GM23338 (cell line): ENCODE measurements around the gene SNRNP35. TPM values are rescaled to one million over a fixed set of nuclear protein-coding genes. Genes with fewer than 3 reads are reported as not detected.
"Not testable (repeated sequence)": the region's sequence is repeated elsewhere in the genome, so short reads cannot be mapped to it uniquely, and the experiment has no call there.

Experiments used
- ATAC-seq: fragments of 200-7000 bp; cut with Tn5 transposase; 3 replicates; pipeline ENCODE4 v1.9.1; 2020
- DNase-seq: peaks from one replicate; pipeline ENCODE4 v3.0.0-alpha.2; 2015; ENCODE audit warnings: low spot score
- H2AFZ ChIP-seq: fragments of 200-600 bp; sonication (generic); 2 replicates; pipeline ENCODE4 v1.8.0; 2016; ENCODE audit warnings: antibody characterized with exemption, mild to moderate bottlenecking, moderate library complexity
- H3F3A ChIP-seq: fragments of 200-600 bp; sonication (generic); replicated peaks from 2 replicates; pipeline ENCODE4 v1.8.0; 2017; ENCODE audit warnings: antibody characterized with exemption, mixed run types, low read depth
- H3K27ac ChIP-seq: fragments of 200-600 bp; sonication (generic); 2 replicates; pipeline ENCODE4 v1.6.1; 2016; ENCODE audit warnings: low read depth
- H3K27me3 ChIP-seq: fragments of 200-600 bp; sonication (generic); 2 replicates; pipeline ENCODE4 v1.8.0; 2016; ENCODE audit warnings: mild to moderate bottlenecking, mixed run types, moderate library complexity; ENCODE audit not compliant: insufficient read depth
- H3K36me3 ChIP-seq: fragments of 200-600 bp; sonication (generic); 2 replicates; pipeline ENCODE4 v1.8.0; 2016; ENCODE audit warnings: mild to moderate bottlenecking; ENCODE audit not compliant: insufficient read depth
- H3K4me1 ChIP-seq: fragments of 200-600 bp; sonication (generic); 2 replicates; pipeline ENCODE4 v1.8.0; 2016; ENCODE audit warnings: mild to moderate bottlenecking, moderate library complexity; ENCODE audit not compliant: insufficient read depth
- H3K4me2 ChIP-seq: fragments of 200-600 bp; sonication (generic); 2 replicates; pipeline ENCODE4 v1.7.1; 2017; ENCODE audit warnings: mixed run types
- H3K4me3 ChIP-seq: fragments of 200-600 bp; sonication (generic); 2 replicates; pipeline ENCODE4 v1.6.1; 2016; ENCODE audit warnings: mixed run types
- H3K79me2 ChIP-seq: fragments of 200-600 bp; sonication (generic); replicated peaks from 2 replicates; pipeline ENCODE4 v1.8.0; 2017; ENCODE audit warnings: mild to moderate bottlenecking; ENCODE audit not compliant: insufficient read depth
- H3K9me2 ChIP-seq: fragments of 200-600 bp; sonication (generic); 2 replicates; pipeline ENCODE4 v1.8.0; 2017; ENCODE audit not compliant: insufficient read depth
- H4K20me1 ChIP-seq: fragments of 200-600 bp; sonication (generic); replicated peaks from 2 replicates; pipeline ENCODE4 v1.8.0; 2017; ENCODE audit warnings: mild to moderate bottlenecking; ENCODE audit not compliant: insufficient read depth
- H3K27ac Mint-ChIP-seq: 2 replicates; pipeline ENCODE4 v1.8.0; 2020; ENCODE audit warnings: inconsistent platforms, mild to moderate bottlenecking, moderate library complexity, mixed read lengths
- H3K27me3 Mint-ChIP-seq: 3 replicates; pipeline ENCODE4 v1.8.0; 2022; ENCODE audit warnings: low read depth, mild to moderate bottlenecking, moderate library complexity, mixed read lengths, inconsistent platforms; ENCODE audit not compliant: insufficient read depth, poor library complexity
- H3K36me3 Mint-ChIP-seq: 3 replicates; pipeline ENCODE4 v1.8.0; 2021; ENCODE audit warnings: low read depth, mild to moderate bottlenecking, inconsistent platforms, moderate library complexity, mixed read lengths
- H3K4me1 Mint-ChIP-seq: 3 replicates; pipeline ENCODE4 v1.8.0; 2020; ENCODE audit warnings: mild to moderate bottlenecking, inconsistent platforms, mixed read lengths
- H3K4me3 Mint-ChIP-seq: 3 replicates; pipeline ENCODE4 v1.8.0; 2021; ENCODE audit warnings: moderate library complexity, mild to moderate bottlenecking, inconsistent platforms, mixed read lengths
- H3K9me3 Mint-ChIP-seq: 3 replicates; pipeline ENCODE4 v1.8.0; 2020; ENCODE audit warnings: moderate library complexity, mild to moderate bottlenecking, inconsistent platforms, mixed read lengths
- NANOG ChIP-seq: IDR thresholded peaks from 2 replicates; pipeline ENCODE4 v1.6.1; 2016; ENCODE audit warnings: antibody characterized with exemption, borderline replicate concordance
- POLR2AphosphoS5 ChIP-seq: IDR thresholded peaks from 2 replicates; pipeline ENCODE4 v1.6.1; 2016; ENCODE audit warnings: antibody characterized with exemption, low read depth
- ZNF114 ChIP-seq: fragments of 250-450 bp; sonication (Bioruptor Pico); IDR thresholded peaks from 2 replicates; pipeline ENCODE4 v1.5.0; 2020; ENCODE audit warnings: mild to moderate bottlenecking, moderate library complexity
- ZNF331 ChIP-seq: fragments of 250-450 bp; sonication (Bioruptor Pico); IDR thresholded peaks from 2 replicates; pipeline ENCODE4 v1.5.0; 2020; ENCODE audit warnings: low read depth, mild to moderate bottlenecking, moderate library complexity
- polyA plus RNA-seq: library from polyadenylated mRNA; unstranded; fragments of >200 nt; fragmentation: Nextera tagmentation; extraction: Ambion mirVana; gene quantifications from 2 replicates; pipeline ENCODE4 v1.2.1, GENCODE V29; 2016
- total RNA-seq: library from RNA; depleted of rRNA; stranded (reverse); fragments of >200 nt; shearing (Covaris generic); gene quantifications from 2 replicates; pipeline ENCODE4 v1.2.3, GENCODE V29; 2014
- TF ChIP-seq, protein P1 (sequence below), 2 experiments: fragments of 200-600 bp in 1 of 2; sonication (generic) in 1 of 2; conservative IDR thresholded peaks; 2 replicates each; pipeline versions ENCODE4 v1.5.1 to v1.6.1; 2016 to 2017; ENCODE audit warnings: antibody characterized with exemption in 2 of 2, low read depth in 2 of 2, mild to moderate bottlenecking in 2 of 2, moderate library complexity in 1 of 2

SNRNP35 gene
- total and polyA plus RNA-seq, 2 experiments from 2014 or later: 8.4 to 38.4 TPM

DNA sequence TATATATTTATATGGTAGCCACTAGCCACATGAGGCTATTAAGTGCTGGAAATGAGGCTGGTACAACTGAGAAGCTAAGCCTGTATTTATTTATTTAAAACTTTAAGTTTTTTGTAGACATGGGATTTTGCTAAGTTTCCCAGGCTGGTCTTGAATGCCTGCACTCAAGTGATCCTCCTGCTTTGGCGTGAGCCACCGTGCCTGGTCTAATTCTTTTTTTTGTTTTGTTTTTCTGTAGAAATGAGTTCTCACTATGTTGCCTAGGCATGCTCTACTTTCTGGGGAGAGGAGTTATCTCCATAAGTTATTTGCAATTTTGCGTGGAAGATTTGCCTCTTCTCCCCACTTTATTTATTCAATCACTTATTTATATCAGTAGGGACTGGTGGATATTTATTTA lies 4.8 kb upstream of the SNRNP35 start (continued):
- no peak for TF ChIP-seq ZNF331 (CRISPR knock-in tag)
- no peak for TF ChIP-seq POLR2AphosphoS5
- no peak for TF ChIP-seq ZNF114 (CRISPR knock-in tag)

DNA sequence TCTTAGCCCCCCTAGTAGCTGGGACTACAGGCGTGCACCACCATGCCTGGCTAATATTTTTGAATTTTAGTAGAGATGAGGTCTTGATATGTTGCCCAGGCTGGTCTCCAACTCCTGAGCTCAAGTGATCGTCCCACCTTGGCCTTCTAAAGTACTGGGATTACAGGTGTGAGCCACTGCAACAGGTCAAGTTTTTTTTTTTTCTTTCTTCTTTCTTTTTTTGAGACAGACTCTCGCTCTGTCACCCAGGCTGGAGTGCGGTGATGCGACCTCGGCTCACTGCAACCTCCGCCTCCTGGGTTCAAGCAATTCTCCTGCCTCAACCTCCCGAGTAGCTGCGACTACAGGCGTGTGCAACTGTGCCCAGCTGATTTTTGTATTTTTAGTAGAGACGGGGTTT lies 5.2 kb downstream of the SNRNP35 start:
- not testable (repeated sequence) for H3K36me3 ChIP-seq, DNase-seq
- peaks cover 19% of the 10 kb centered on the region; the same call in 1 of the 2 replicates for H3K79me2 ChIP-seq

DNA sequence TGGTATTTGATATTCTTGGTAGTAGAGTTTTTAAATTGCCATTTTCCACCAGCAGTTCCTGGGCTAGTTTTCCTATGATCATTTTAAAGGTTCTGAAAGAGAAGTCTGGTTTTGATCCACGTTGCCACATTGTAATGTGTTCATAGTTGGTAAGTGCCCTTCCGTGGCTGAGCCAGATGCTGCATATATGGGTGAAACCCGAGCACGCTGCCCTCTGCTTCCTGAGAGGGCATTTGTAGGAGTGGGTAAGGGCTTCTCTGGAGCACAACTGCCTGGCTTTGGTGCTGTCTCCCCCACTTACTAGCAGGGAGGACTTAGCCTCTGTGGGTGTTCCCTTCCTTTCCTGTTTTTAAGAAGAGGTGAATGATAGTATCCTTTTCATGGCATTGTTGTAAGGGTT lies 7.1 kb downstream of the SNRNP35 start:
- no peak for DNase-seq
- no peaks in the 10 kb centered on the region; the same call in 2 of the 3 replicates for H3K9me3 Mint-ChIP-seq
- Histone ChIP-seq H3K9me2 (no peaks in the 10 kb centered on the region), H3K36me3 (no peaks in the 10 kb centered on the region), H2AFZ (no peak overlapping the region), H3F3A (no peaks in the 10 kb centered on the region), H4K20me1 (no peaks in the 10 kb centered on the region; the same call in 1 of the 2 replicates), H3K4me1 (no peaks in the 10 kb centered on the region), H3K27me3 (no peaks in the 10 kb centered on the region), H3K79me2 (peaks cover 9% of the 10 kb centered on the region; the same call in 1 of the 2 replicates), H3K4me2 (no peak overlapping the region), H3K27ac (no peak overlapping the region), H3K4me3 (no peak overlapping the region)
- no peak for ATAC-seq
- TF ChIP-seq NANOG: no peak
- no peaks in the 10 kb centered on the region for H3K4me1 Mint-ChIP-seq
- H3K27me3 Mint-ChIP-seq: peaks cover 7% of the 10 kb centered on the region
- H3K36me3 Mint-ChIP-seq: peaks cover 13% of the 10 kb centered on the region
- no peak overlapping the region for H3K27ac Mint-ChIP-seq
- no peak overlapping the region for H3K4me3 Mint-ChIP-seq

More for the DNA sequence above, 5.2 kb downstream of the SNRNP35 start:
- not testable (repeated sequence) for H3F3A ChIP-seq, H3K27me3 Mint-ChIP-seq, H3K27ac ChIP-seq, H3K4me3 ChIP-seq, H3K27me3 ChIP-seq, H3K4me1 Mint-ChIP-seq, H3K4me2 ChIP-seq, H3K4me1 ChIP-seq, H3K27ac Mint-ChIP-seq, H3K9me3 Mint-ChIP-seq, H4K20me1 ChIP-seq, H3K9me2 ChIP-seq, H2AFZ ChIP-seq, ATAC-seq, H3K4me3 Mint-ChIP-seq
- peaks cover 13% of the 10 kb centered on the region for H3K36me3 Mint-ChIP-seq

DNA sequence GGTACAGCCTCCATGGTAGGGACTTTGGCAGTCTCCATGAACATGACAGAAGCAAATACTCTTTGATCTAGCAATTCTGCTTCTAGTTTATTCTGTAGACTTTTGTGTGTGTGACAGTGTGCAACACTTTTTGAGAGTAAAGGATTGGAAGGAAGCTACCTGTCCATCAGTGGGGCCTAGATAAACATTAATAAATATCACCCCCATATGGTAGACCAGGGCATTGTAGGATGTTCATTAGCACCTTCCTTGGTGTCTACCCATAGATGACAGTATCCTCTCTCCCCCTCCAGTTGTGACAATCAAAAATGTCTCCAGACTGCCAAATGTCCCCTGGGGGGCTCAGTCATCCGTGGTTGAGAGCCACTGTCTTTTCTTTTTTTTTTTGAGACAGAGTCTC lies 10.8 kb downstream of the SNRNP35 start:
- Mint-ChIP-seq H3K4me1 (no peaks in the 10 kb centered on the region), H3K36me3 (peaks cover 13% of the 10 kb centered on the region), H3K27ac (no peak overlapping the region), H3K27me3 (peaks cover 9% of the 10 kb centered on the region), H3K9me3 (no peaks in the 10 kb centered on the region; the same call in 2 of the 3 replicates), H3K4me3 (no peak overlapping the region)
- Histone ChIP-seq H3K4me3 (no peak overlapping the region), H3K4me1 (no peaks in the 10 kb centered on the region), H3K36me3 (no peaks in the 10 kb centered on the region), H3K4me2 (no peak overlapping the region), H3F3A (no peaks in the 10 kb centered on the region), H3K9me2 (no peaks in the 10 kb centered on the region), H3K79me2 (no peaks in the 10 kb centered on the region; the same call in 1 of the 2 replicates), H4K20me1 (no peaks in the 10 kb centered on the region; the same call in 1 of the 2 replicates), H3K27ac (no peak overlapping the region), H2AFZ (no peak overlapping the region), H3K27me3 (no peaks in the 10 kb centered on the region)
- no peak for TF ChIP-seq POLR2AphosphoS5
- TF ChIP-seq, protein P1, sequence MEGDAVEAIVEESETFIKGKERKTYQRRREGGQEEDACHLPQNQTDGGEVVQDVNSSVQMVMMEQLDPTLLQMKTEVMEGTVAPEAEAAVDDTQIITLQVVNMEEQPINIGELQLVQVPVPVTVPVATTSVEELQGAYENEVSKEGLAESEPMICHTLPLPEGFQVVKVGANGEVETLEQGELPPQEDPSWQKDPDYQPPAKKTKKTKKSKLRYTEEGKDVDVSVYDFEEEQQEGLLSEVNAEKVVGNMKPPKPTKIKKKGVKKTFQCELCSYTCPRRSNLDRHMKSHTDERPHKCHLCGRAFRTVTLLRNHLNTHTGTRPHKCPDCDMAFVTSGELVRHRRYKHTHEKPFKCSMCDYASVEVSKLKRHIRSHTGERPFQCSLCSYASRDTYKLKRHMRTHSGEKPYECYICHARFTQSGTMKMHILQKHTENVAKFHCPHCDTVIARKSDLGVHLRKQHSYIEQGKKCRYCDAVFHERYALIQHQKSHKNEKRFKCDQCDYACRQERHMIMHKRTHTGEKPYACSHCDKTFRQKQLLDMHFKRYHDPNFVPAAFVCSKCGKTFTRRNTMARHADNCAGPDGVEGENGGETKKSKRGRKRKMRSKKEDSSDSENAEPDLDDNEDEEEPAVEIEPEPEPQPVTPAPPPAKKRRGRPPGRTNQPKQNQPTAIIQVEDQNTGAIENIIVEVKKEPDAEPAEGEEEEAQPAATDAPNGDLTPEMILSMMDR (conservative IDR thresholded peaks at IDR 0.05; ENCODE audit: low read depth in 2 of 2): peak; percentile 18 to 28; a peak in 2 of 4 replicates
- DNase-seq: no peak
- peak; percentile 32; the same call in 2 of the 3 replicates for ATAC-seq
